HK-2 (cell line): ENCODE results near the gene GPR75.

Source experiments
- DNase-seq: peaks from one replicate; pipeline ENCODE4 v3.0.0-alpha.2; 2018; ENCODE audit not compliant: unreplicated experiment

Gene GPR75

DNA sequence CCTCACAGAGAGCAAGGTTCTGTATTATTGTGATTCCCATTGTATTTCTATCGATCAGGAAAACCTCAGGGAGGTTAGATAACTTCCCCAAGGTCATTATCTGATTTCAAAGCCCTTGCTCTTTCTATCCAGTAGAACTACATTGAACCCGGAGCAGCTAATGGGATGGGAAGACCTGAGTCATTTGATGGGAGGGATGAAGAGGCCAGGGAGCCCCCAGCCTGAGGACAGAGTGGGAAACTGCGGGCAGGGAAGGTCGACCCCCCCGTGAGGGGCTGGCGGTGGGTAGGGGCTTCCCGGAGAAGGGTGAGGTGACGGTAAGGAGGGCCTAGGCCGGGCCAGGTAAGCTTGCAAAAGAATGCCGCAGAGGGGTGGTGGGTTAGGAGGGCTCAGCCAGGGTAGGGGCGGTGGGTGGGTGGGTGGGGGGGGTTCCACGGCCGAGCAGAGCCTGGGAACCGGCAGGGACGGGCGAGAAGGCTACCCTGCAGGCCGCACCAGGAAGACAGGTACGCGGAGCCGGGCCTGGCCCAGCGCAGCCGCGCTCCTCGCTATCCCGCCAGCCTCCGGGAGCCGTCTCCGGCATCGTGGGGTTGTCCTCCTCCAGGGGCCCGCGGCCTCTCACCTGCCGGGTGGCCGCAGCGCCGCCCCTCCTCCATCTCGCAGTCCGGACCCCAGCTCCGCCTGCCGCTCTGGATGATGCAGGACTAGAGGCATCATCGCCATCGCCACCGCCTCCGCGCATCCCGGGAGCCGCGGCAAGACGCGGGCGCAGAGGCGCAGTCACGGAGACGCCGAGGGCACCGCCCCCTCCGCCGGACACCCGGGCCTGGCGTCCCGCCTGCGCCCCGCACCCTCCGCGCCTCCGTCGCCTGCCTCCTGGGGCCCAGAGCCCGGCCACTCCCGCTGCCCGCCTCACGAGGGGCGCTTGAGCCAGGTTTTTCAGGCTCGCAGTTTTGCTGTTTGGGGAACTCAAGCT, at the start of gene GPR75:
GPR75 (minus strand) TSS at position 762 of the 976 bp plus-strand sequence. CDS start 5,211 bp downstream, outside the sequence.
- DNase-seq: no peak

DNA sequence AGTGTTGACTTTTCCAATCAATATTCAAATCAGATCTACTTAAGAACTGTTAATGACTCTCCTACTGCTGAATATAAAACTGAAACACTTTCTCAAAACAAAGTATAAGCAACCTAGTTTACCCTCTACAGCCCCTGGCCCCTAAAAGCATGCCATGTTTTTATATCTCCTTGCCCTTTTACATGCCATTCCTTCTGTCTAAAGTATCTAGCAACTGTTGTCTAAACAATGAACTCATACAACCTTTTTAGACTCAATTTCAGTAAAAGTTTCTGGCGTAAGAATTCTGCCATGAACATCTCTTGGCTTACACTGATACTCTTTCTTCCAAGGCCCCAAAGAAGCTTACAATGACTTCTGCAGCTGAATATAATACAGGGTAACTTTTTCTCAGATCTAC, 47.8 kb upstream of the GPR75 start:
- no peak for DNase-seq

DNA sequence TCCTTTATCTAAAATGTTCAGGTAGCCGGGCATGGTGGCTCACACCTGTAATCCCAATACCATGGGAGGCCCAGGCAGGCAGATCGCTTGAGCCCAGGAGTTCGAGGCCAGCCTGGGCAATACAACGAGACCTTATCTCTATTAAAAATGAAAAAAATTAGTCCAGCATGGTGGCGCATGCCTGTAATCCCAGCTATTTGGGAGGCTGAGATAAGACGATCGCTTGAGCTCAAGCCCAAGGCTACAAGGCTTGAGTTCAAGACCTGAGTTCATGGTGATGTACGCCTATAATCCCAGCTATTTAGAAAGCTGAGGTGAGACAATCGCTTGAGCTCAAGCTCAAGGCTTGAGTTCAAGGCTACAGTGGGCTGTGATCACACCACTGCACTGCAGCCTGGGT, 45.6 kb upstream of the GPR75 start:
- no peak for DNase-seq

DNA sequence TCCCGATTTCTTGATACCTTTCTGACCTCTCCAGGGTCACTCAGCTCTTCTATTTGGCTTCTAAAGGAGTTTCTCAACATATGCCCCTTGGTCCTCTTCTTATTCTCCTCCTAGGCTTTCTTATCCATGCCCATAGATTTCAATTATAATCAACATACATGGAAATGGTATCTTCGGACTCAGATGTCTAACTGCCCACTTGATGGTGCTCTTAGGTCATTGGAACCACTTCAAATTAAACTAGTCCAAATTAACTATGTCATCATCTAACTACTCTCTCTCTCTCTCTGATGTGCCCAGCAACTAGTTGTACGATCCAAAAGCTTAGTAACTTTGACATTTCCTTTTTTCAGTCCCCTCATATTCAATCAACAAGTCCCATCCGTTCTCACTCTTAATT, 43.2 kb upstream of the GPR75 start:
- no peak for DNase-seq

DNA sequence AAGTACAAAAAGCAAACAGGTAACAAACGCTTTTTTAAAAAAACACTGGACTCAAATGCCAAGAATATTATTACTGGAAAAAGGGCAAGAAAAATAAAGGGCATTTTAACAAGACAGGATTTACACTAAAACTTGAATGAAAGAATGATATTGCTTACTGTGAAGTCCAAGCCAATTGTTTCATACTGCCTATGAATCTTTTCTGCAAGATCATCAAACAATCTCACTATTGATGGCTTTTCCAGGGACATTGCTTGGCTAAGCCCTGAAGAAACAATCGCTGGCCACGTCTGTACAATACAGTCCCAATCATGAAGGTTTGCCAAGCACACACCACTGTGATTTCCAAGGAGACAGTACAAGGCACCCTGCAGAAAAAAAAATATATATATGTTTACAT, 41.4 kb upstream of the GPR75 start:
- no peak for DNase-seq

DNA sequence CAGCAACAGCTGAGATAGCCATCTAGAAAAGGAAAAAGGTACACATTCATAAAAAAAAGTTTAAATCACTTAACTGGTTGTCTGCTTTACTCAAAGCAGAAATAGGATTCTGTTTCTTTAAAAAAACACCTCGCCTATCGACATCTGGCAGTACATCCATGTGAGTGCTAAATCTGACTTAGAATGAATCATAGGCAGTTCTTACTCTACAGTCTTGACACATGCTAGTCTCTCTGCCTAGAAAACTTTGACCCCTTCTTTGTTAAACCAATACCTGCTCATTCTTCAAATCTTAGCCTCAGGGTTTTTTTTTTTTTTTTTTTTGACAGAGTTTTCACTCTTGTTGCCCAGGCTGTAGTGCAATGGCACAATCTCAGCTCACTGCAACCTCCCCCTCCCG, 37.1 kb upstream of the GPR75 start:
- no peak for DNase-seq

DNA sequence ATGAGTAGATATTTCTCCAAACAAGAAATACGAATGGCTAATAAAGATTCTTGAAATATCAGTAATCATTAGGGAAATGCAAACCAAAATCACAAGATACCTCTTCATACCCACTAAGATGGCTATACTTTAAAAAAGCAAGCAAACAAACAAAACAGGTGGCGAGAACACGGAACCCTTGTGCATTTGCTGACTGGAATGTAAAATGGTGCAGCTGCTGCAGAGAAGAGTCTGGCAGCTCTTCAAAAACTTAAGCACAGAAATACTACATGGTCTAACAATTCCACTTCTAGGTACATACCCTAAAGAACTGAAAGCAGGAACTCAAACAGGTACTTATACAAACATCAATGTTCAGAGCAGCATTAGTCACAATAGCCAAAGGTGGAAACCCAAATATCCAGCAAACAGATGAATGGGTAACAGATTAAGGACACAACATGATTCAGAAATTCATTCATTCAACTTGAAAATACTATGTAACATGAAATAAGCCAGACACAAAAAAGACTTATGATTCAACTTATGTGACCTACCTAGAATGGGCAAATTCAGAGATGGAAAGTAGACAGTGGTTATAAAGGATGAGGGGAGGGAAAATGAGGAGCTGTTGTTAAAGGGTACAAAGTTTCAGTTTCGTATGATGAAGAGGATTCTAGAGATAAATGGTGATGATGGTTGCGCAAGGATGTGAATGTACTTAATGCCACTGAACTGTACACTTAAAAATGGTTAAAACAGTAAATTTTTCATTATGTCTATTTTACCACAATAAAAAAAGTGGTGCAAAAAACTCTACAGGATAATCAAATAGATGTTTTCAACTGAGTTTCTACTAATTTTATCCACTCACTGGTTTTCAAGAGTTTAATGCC, 26.9 kb upstream of the GPR75 start:
- DNase-seq: no peak

DNA sequence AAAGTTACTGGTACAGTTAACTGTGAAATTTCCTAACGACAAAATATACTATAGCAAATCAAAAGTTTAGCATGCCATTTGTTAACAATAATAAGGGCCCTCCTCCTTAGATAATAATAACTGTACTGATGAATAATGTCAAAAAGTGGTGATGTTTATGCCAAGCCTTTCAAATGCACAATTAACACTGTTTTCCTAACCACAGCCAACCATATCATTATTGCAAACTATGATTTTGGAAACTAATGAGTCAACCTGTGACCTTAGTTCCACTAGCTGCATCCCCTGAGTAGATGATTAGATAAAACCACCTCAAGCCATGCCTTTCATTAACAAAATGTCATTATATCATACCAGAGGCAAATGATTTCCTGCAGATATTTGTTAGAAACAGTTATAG, 25.1 kb upstream of the GPR75 start:
- no peak for DNase-seq

DNA sequence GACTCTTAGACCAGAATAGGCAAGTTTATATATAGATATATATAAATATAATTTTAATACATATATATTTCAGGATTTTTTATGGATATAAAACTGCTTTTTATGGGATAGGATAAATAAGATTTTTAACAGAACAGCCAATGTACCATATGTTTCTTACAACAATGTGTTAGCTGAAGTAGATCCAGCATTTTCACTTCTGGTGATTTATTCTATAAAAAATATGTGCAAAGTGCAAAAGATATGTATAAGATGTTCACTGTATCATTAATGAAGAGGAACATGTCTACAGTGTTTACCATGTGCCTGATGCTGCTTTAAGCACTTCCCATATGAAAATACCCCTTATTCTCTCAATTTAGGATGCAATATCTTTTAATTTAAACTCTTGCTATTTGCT, 22.2 kb upstream of the GPR75 start:
- no peak for DNase-seq

DNA sequence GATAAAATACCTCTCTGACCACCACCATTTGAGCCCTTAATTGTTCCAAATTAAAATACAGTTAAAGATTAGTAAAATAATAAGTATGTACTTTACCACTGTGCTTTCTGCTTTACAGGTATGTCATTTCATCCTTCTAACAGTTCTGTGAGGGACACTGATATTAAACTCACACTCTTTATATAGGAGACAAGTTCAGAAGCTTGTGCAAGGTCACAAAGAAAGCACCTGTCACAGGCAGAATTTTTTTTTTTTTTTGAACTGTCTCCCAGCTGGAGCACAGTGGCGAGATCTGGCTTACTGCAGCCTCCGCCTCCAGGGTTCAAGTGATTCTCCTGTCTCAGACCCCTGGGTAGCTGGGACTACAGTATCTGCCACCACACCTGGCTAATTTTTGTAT, 21.6 kb upstream of the GPR75 start:
- DNase-seq: no peak

DNA sequence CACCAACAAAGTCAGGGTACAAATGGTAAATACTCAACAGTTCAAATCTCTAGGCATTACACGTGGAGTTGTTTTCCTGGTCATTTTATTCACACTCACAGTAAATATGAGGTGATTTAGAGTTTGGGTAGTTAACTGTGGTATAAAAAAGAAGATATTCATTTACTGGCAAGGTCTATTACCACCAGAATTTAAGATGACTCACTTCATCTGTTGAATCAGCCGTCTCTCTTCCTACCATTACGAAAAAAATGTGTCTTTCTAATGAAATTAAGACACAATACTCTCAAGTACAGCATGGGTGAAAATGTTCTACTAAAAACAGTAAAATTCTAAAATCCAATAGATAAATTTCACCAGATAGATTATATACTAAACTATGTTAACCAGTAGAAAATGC, 21.0 kb upstream of the GPR75 start:
- DNase-seq: no peak

DNA sequence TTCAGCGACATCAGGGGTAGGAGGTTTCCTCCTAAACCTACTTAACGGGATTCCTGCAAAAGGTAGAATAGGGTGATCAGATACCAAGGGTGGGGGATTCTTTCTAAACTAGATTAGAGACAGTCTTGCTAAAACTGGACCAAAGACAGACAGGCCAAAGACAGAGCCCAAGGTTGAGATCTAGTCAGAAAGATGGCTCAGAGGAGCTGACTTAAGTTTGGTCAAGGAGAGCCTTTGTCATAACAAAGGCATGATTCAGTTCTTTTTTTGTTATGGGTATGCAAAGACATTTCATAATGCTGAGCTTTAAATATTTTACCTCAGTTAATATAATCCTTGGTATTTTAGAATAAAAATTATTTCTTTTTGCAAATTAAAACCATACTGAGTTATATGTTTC, 17.8 kb upstream of the GPR75 start:
- no peak for DNase-seq

DNA sequence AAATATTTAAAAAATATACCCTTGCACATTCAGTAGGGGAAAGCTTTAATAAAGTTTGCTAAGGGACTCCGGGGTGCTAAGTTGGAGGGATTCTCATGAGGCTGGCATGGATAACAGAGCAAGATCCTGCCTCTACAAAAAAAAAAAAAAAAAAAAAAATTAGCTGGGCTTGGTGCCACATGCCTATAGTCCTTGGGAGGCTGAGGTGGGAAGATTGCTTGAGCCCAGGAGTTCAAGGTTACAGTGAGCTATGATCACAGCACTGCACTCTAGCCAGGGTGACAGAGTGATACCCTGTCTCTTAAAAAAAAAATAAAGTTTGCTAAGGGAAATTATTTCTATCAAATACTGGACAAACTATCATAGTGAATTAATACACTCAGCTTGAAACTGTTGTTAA, 17.3 kb upstream of the GPR75 start:
- no peak for DNase-seq

DNA sequence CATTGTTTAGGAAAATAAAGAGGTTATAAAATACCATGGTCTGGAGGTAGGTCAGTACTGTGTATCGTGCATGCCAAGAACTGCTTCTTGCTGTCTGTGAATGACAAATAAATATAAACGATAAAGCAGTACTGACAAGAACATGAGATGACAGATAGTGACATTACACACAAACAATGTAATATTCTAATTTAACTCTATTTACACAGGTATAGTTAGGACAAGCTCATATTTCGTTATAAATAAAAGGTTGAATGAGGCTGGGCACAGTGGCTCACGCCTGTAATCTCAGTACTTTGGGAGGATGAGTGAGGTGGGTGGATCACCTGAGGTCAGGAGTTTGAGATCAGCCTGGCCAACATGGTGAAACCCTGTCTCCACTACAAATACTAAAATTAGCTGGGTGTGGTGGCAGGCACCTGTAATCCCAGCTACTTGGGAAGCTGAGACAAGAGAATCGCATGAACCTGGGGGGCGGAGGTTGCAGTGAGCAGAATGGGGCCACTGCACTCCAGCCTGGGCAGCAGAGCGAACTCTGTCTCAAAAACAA, 14.7 kb upstream of the GPR75 start:
- DNase-seq: no peak

DNA sequence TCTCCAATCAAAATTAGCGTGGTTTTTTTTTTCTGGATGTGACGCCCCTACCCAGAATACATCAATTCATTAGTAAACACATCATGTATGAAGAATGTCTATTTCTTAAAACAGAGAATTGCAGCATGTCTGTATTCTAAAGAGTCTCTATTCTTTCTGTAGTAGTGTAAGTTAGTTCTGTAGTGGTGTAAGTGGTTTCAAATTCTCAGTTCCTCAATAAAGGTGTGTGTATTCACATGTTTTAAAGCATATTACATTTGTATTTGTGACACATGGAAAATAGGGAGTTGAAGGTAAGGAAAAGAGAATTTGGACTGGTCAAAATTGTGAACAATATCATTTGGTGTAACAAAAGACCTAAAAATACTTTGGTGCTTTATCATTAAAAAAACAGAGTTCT, 8.0 kb upstream of the GPR75 start:
- DNase-seq: no peak

DNA sequence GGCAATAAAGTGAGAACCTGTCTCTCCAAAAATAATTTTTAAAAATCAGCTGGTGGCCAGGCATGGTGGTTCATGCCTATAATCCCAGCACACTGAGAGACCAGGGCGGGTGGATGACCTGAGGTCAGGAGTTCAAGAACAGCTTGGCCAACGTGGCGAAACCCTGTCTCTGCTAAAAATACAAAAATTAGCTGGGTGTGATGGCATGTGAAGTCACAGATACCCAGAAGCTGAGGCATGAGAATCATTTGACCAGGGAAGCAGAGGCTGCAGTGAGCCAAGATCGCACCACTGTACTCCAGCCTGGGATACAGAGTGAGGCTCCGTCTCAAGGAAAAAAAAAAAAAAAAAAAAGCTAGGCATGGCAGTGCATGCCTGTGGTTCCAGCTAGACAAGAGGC, 7.4 kb upstream of the GPR75 start:
- DNase-seq: no peak

DNA sequence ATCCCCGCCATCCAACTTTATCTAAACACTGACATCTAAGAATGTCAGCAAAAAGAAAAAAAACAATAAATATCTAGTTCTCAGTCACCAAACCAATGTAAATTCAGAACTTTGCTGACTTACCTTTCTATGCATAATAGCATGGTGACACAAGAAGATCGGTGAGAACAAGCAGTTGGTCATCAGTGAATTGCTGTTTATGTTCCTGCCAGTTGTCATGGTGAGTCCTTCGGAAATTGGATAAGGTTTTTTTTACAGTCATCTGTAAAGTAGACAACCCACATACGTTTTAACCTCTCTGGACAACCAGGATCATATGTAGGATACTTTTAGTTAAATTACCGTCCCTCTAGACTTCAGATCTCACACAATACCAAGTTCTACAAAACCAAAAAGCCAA, 6.2 kb upstream of the GPR75 start:
- DNase-seq: no peak

DNA sequence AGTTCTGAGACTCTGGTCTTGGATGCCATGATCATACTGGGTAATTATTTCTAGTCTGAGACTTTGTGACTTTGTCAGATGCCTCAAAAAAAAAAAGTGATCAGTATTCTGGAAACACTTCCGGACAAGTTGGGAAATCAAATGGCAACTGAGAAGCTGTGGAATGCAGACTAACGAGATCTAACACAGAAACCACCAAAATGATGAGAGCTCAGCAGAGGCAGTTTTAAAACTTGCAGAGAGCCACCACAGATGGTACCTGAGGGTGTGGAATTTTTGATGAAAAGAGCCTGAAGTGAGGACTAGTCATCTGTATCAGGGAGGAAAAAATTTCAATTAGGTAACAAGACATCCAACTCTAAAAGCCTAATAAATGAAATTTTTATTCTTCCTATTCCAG, 5.5 kb upstream of the GPR75 start:
- DNase-seq: no peak

DNA sequence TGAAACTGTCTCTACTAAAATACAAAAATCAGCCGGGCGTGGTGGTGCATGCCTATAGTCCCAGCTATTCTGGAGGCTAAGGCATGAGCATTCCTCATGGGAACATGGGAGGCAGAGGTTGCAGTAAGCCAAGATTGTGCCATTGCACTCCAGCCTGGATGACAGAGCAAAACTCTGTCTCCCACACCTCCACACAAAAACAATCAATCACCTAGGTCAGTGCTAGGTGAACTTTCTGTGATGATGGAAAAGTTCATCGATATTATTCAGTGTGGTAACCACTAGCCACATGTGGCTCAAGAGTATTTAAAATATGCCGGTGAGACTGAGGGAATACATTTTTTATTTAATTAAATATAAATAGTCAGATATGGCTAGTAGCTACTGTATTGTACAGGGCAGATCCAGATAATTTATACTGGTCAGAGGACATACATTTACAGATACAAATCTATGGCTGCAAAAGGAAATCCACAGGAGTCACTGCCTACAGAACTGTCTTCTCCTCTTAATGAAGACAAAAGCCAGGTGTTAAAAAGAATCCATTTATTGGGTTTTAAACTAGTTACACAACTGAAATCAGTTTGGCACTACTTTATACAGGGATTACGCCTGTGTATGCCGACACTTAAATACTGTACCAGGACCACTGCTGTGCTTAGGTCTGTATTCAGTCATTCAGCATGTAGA, 3.9 kb upstream of the GPR75 start:
- no peak for DNase-seq

DNA sequence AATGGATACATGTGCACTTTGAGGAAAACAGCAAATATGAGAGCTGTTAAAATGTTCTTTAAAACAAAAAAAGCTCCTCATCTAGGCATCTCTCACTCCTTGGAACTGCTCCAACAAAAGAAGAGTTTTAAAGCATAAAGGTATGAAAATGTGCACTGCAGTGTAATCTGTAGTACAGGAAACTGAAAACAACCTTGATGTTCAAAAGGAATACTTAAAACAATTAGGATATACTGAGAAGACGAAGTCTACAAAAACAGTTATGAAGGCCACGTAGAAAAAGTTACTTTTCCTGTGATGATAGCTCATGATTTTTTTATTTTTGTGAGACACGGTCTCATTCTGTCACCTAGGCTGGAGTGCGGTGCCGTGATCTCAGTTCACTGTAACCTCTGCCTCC, 2.1 kb upstream of the GPR75 start:
- no peak for DNase-seq

DNA sequence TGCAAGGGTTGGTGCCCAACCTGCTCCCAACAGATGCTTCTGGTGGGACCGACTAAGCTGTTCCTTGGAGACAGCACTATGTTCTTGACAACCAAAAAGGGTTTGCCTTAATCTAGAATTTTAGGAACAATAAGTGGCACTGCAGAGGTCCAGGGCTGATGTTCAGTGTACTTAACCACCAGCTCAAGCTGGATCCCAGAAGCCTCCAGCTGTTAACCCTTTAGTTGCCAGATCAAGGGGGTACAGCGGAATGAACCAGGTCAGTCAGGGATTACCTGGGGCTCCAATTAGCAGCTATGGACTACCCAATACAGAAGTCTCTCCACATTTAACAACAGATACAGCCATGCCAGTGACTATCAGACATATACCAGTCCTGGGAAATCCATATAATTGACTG, 3.5 kb downstream of the GPR75 start:
- DNase-seq: no peak

DNA sequence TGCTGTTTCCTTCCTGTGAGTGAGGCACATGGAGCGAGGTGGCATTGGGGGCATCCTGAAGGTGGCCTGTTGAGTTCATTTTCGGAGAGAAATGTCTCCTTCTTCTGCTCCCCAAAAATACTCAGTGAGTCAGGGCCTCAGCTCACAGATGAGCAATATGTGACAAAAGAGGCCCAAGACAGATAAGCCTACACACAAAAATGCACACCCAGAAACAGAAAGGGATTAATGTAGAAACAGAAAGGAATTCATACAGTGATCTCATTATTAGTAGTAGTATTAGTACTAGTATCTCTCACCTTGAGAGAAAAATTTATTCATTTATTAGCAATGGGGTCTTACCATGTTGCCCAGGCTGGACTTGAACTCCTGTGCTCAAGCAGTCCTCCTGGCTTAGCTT, 5.1 kb downstream of the GPR75 start:
- no peak for DNase-seq
